GM12872 (cell line): ENCODE data around the gene IRF8.

Experiments used
- TF ChIP-seq, protein P1 (sequence below): IDR thresholded peaks from 3 replicates; pipeline ENCODE4 v1.5.1; 2011; ENCODE audit warnings: low read depth, mild to moderate bottlenecking, low read length, moderate library complexity; ENCODE audit not compliant: insufficient read depth

Gene IRF8

DNA sequence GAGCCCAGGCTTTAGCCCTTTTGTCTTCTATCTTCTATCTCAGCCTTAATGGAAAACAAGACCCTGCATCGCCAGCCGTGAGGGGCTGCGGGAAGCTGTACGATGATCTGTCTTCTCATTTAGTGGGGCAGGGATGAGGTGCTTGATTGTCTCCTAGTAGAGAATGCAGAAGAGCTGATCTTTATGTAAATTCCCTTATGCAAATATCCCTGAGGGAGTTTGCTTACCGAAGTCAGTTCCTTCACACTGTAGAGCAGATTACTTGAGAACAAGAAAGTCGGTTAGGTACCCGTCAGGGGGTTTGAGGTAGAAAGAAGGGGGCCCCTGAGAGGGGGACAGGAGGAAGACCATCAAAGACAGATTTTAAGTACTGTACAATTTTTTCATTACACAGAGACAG, 66.2 kb downstream of the IRF8 start:
- TF ChIP-seq, protein P1, sequence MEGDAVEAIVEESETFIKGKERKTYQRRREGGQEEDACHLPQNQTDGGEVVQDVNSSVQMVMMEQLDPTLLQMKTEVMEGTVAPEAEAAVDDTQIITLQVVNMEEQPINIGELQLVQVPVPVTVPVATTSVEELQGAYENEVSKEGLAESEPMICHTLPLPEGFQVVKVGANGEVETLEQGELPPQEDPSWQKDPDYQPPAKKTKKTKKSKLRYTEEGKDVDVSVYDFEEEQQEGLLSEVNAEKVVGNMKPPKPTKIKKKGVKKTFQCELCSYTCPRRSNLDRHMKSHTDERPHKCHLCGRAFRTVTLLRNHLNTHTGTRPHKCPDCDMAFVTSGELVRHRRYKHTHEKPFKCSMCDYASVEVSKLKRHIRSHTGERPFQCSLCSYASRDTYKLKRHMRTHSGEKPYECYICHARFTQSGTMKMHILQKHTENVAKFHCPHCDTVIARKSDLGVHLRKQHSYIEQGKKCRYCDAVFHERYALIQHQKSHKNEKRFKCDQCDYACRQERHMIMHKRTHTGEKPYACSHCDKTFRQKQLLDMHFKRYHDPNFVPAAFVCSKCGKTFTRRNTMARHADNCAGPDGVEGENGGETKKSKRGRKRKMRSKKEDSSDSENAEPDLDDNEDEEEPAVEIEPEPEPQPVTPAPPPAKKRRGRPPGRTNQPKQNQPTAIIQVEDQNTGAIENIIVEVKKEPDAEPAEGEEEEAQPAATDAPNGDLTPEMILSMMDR: no peak

DNA sequence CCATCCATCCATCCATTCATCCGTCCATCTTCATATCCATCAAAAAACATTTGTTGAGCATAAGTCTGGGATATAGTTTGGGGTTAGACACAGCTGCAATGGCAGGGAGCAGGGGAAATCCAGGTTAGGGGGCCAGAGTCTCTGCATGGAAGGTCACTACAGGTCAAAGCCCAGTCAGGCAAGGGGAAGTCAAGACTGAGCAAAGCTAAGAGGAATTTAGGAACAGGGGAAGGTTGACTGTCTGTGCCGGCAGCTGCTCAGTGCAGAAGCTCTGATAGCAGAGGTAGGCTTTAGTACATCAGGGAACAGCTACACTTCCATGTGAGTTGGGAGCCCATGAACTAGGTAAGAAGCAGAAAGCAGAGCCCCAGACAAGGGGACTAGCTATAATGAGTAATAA, 68.1 kb downstream of the IRF8 start:
- TF ChIP-seq, protein P1: no peak

GRCh38 chr16:85968041-85968920, 69.3 kb downstream of the IRF8 start:
- TF ChIP-seq, protein P1: no peak

GRCh38 chr16:85969159-85969558, 70.2 kb downstream of the IRF8 start:
- TF ChIP-seq, protein P1: no peak

DNA sequence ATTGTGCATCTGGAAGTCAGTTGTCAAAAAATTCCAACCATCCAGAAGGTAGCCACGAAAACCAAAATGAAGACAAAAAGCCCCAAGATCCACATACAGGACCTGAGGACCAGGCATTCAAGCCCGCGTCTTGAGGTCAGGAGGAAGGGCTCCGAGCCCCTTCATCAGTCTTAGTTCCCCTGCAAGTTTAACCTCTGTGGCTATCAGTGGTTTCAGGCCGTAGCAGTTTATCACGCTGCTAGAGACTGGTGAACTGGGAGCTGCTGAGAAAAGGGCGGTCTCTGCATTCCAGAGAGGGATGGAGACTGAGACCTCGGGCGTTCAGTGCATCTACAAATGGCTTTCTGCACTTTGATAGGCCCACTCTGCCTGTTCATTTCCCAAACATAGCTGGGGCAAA, 70.6 kb downstream of the IRF8 start:
- TF ChIP-seq, protein P1: no peak

- TF ChIP-seq, protein P1: no peak
Measured at GRCh38 chr16:85970016-85970733, 71.2 kb downstream of the IRF8 start.

GRCh38 chr16:85970738-85971137, 71.8 kb downstream of the IRF8 start:
- TF ChIP-seq, protein P1: no peak
